Fibroblast of lung (primary cell): Measurements from ENCODE around the gene CADPS. TPM values are rescaled to one million over a fixed set of nuclear protein-coding genes. Genes with fewer than 3 reads are reported as not detected.

ENCODE experiments used
- DNase-seq, 2 donors: peaks; one replicate each; pipeline versions ENCODE4 v3.0.0 to v3.0.0-alpha.2; 2010; ENCODE audit warnings: low read depth in 2 of 2
- H2AFZ ChIP-seq: 2 replicates; pipeline ENCODE4 v1.5.1; 2012; ENCODE audit warnings: low read length, control low read depth, inconsistent platforms
- H3K27ac ChIP-seq: 2 replicates; pipeline ENCODE4 v1.5.1; 2011; ENCODE audit warnings: low read length, control low read depth; ENCODE audit not compliant: insufficient read depth
- H3K27me3 ChIP-seq: 2 replicates; pipeline ENCODE4 v1.5.1; 2011; ENCODE audit warnings: mild to moderate bottlenecking, low read length; ENCODE audit not compliant: control insufficient read depth, insufficient read depth
- H3K36me3 ChIP-seq: 2 replicates; pipeline ENCODE4 v1.5.1; 2011; ENCODE audit warnings: low read length; ENCODE audit not compliant: control insufficient read depth, insufficient read depth
- H3K4me1 ChIP-seq: 2 replicates; pipeline ENCODE4 v1.5.1; 2011; ENCODE audit warnings: low read length; ENCODE audit not compliant: control insufficient read depth, insufficient read depth; ENCODE audit errors: extremely low read depth
- H3K4me2 ChIP-seq: 2 replicates; pipeline ENCODE4 v1.5.1; 2011; ENCODE audit warnings: low read length, control low read depth; ENCODE audit not compliant: insufficient read depth; ENCODE audit errors: extremely low read depth
- H3K4me3 ChIP-seq, 4 experiments: fragments of 200-600 bp in 1 of 4; sonication (generic) in 1 of 4; replicated peaks in 1 of 4; 2 replicates each; pipeline ENCODE4 v1.5.1; 2011 to 2016; ENCODE audit warnings: low read length in 4 of 4, low read depth in 3 of 4, mild to moderate bottlenecking in 3 of 4, control low read depth in 2 of 4, inconsistent platforms in 1 of 4, mixed read lengths in 1 of 4; ENCODE audit not compliant: insufficient read depth in 1 of 4; ENCODE audit errors: control extremely low read depth in 1 of 4
- H3K79me2 ChIP-seq: 2 replicates; pipeline ENCODE4 v1.5.1; 2012; ENCODE audit warnings: mild to moderate bottlenecking, low read length, inconsistent platforms; ENCODE audit not compliant: control insufficient read depth, insufficient read depth
- H3K9ac ChIP-seq: 2 replicates; pipeline ENCODE4 v1.5.1; 2011; ENCODE audit warnings: mild to moderate bottlenecking, low read length, control low read depth; ENCODE audit not compliant: insufficient read depth
- H3K9me3 ChIP-seq: 2 replicates; pipeline ENCODE4 v1.5.1; 2012; ENCODE audit warnings: low read depth, low read length; ENCODE audit not compliant: control insufficient read depth, insufficient read depth
- H4K20me1 ChIP-seq: 2 replicates; pipeline ENCODE4 v1.5.1; 2011; ENCODE audit warnings: low read length; ENCODE audit not compliant: control insufficient read depth, insufficient read depth; ENCODE audit errors: extremely low read depth
- EZH2 ChIP-seq: IDR thresholded peaks from 2 replicates; pipeline ENCODE4 v1.5.1; 2012; ENCODE audit warnings: low read length, control low read depth, mild to moderate bottlenecking; ENCODE audit errors: missing control alignments
- polyA plus RNA-seq, 2 donors: library from polyadenylated mRNA; depleted of rRNA in 1 of 2; stranded (reverse) in 1 of 2; unstranded in 1 of 2; fragments of >200 nt; gene quantifications; 2 replicates each; pipeline ENCODE4 v1.2.1, GENCODE V29; 2011 to 2012; ENCODE audit warnings: missing spikeins in 1 of 2
- total RNA-seq: library from RNA; depleted of rRNA; stranded (reverse); fragments of >200 nt; gene quantifications from 2 replicates; pipeline ENCODE4 v1.2.1, GENCODE V29; 2014
- TF ChIP-seq, protein P1 (sequence below), 2 donors: IDR thresholded peaks in 1 of 2; conservative IDR thresholded peaks in 1 of 2; 1 replicate in 1 of 2; 2 replicates in 1 of 2; pipeline ENCODE4 v1.5.1; 2011 to 2012; ENCODE audit warnings: low read length in 2 of 2, control low read depth in 1 of 2, inconsistent platforms in 1 of 2, low read depth in 1 of 2, mild to moderate bottlenecking in 1 of 2

Gene CADPS
- total and polyA plus RNA-seq, 2 donors (not counting 1 experiment from before 2014, with no cell fraction given), result 2.3 to 63.1 TPM

GRCh38 chr3:62724503-62724902 lies 150.7 kb downstream of the CADPS start:
- H2AFZ ChIP-seq, result no peak overlapping the region
- TF ChIP-seq, protein P1, sequence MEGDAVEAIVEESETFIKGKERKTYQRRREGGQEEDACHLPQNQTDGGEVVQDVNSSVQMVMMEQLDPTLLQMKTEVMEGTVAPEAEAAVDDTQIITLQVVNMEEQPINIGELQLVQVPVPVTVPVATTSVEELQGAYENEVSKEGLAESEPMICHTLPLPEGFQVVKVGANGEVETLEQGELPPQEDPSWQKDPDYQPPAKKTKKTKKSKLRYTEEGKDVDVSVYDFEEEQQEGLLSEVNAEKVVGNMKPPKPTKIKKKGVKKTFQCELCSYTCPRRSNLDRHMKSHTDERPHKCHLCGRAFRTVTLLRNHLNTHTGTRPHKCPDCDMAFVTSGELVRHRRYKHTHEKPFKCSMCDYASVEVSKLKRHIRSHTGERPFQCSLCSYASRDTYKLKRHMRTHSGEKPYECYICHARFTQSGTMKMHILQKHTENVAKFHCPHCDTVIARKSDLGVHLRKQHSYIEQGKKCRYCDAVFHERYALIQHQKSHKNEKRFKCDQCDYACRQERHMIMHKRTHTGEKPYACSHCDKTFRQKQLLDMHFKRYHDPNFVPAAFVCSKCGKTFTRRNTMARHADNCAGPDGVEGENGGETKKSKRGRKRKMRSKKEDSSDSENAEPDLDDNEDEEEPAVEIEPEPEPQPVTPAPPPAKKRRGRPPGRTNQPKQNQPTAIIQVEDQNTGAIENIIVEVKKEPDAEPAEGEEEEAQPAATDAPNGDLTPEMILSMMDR (conservative IDR thresholded peaks at IDR 0.05 in 1 of 2, IDR thresholded peaks at IDR 0.05 in 1 of 2; ENCODE audit: low read depth in 1 of 2, low read length in 2 of 2), result no peak
- no peak for TF ChIP-seq EZH2
- H3K4me1 ChIP-seq, result no peaks in the 10 kb centered on the region
- no peaks in the 10 kb centered on the region for H3K36me3 ChIP-seq
- H3K9ac ChIP-seq, result no peak overlapping the region
- H3K9me3 ChIP-seq, result no peaks in the 10 kb centered on the region
- H3K4me3 ChIP-seq, result no peak overlapping the region
- H4K20me1 ChIP-seq, result no peaks in the 10 kb centered on the region
- H3K4me2 ChIP-seq, result no peak overlapping the region
- H3K79me2 ChIP-seq, result no peaks in the 10 kb centered on the region
- H3K27me3 ChIP-seq, result no peaks in the 10 kb centered on the region
- no peak overlapping the region for H3K27ac ChIP-seq
- no peak for DNase-seq

DNA sequence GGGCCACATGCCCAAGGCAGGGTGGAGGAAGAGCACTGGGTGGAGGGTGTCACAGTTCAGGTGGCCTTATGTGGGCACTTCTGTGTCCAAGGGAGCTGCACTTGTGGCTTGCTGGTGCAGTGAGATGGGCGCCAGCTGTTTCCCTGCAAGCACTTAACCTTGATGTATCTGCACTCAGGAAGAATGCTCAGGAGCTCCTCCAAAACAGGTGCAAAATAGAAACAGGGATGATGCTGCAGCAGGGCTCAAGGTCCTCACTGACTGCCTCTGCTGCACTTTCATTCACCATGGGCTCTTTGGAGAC lies 151.3 kb downstream of the CADPS start:
- Histone ChIP-seq H3K4me3 (no peak overlapping the region), H3K4me1 (no peaks in the 10 kb centered on the region), H3K27ac (no peak overlapping the region), H3K9me3 (no peaks in the 10 kb centered on the region), H3K27me3 (no peaks in the 10 kb centered on the region), H3K79me2 (no peaks in the 10 kb centered on the region), H4K20me1 (no peaks in the 10 kb centered on the region), H3K36me3 (no peaks in the 10 kb centered on the region), H2AFZ (no peak overlapping the region), H3K4me2 (no peak overlapping the region), H3K9ac (no peak overlapping the region)
- TF ChIP-seq, protein P1 (conservative IDR thresholded peaks at IDR 0.05 in 1 of 2, IDR thresholded peaks at IDR 0.05 in 1 of 2; ENCODE audit: low read depth in 1 of 2, low read length in 2 of 2), result no peak
- TF ChIP-seq EZH2, result no peak
- DNase-seq, result no peak

GRCh38 chr3:62723166-62723913 lies 151.9 kb downstream of the CADPS start:
- Histone ChIP-seq H3K9ac (no peak overlapping the region), H3K36me3 (no peaks in the 10 kb centered on the region), H3K4me3 (no peak overlapping the region), H3K4me2 (no peak overlapping the region), H3K27me3 (no peaks in the 10 kb centered on the region), H4K20me1 (no peaks in the 10 kb centered on the region), H2AFZ (no peak overlapping the region), H3K79me2 (no peaks in the 10 kb centered on the region), H3K4me1 (no peaks in the 10 kb centered on the region), H3K9me3 (no peaks in the 10 kb centered on the region), H3K27ac (no peak overlapping the region)
- no peak for DNase-seq
- no peak for TF ChIP-seq EZH2
- TF ChIP-seq, protein P1 (conservative IDR thresholded peaks at IDR 0.05 in 1 of 2, IDR thresholded peaks at IDR 0.05 in 1 of 2; ENCODE audit: low read depth in 1 of 2, low read length in 2 of 2), result no peak
